ENCODE measurements around the gene ADAMTS16. TPM values are rescaled to one million over a fixed set of nuclear protein-coding genes. Genes with fewer than 3 reads are reported as not detected.

ADAMTS16 gene
- total and polyA plus RNA-seq, 12 donors = 0.01 to 0.47 (median 0.12) TPM; not detected in 6

DNA sequence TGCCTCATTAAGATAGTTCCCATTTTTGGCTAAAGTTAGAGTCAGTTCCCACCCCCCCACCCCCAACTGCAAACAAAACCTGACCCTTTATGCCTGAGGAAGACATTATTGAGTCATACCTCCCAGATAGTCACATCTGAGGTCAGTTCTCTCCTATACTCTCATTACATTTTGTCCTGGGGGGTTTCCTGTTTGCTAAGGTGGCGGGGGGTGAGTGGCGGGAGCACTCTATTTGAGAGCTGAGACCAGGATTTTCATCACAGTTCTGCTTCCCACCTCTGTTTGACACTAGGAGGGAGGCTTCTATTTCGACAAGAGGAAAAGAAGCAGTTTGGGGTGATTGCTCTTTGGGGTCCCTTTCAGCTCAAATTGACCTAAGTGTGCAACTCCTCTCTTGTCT, 222.9 kb downstream of the ADAMTS16 start:
- 88 to 92% methylated on average over 3 of the region's 3 CpGs for WGBS, 2 donors
- no peak for ATAC-seq

DNA sequence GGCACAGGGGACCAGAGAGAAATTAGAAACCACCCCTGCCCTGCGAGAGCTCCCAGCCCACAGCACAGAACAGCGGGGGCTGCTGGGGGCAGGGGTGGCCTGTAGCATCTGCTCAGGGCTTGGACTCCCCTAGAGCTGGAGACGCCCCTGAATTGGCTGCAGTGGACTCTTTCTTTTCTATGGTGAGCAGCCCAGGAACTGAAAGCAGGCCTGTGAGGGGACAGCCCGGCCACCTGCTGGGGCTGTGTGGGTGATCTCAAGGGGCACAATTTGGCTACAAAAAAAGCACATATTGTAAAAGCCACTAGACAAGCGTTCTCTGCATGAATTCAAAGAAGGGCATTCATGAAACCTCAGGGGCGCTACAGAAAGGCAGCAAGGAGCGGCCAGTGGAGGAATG, 224.8 kb downstream of the ADAMTS16 start:
- H3K4me3 ChIP-seq = no peak overlapping the region
- no peak for TF ChIP-seq CTCF (IDR thresholded peaks at IDR 0.05)
- intact Hi-C loops (cut with DNase I) = no loop called here
- DNase-seq = no peak
- H3K27me3 ChIP-seq = no peaks in the 10 kb centered on the region
- H3K9me3 ChIP-seq = no peaks in the 10 kb centered on the region
- 85 to 90% methylated on average over 7 of the region's 7 CpGs for WGBS, 2 donors
- peaks cover 0 to 7% (median 0%) of the 10 kb centered on the region in 9 donors for H3K4me1 ChIP-seq
- ATAC-seq = no peak
- no peak overlapping the region for H3K27ac ChIP-seq
- H3K36me3 ChIP-seq = no peaks in the 10 kb centered on the region

More for the DNA sequence above, 222.9 kb downstream of the ADAMTS16 start:
- Histone ChIP-seq H3K4me1 (peaks cover 0 to 6% (median 0%) of the 10 kb centered on the region in 9 donors), H3K36me3 (no peaks in the 10 kb centered on the region), H3K9me3 (no peaks in the 10 kb centered on the region), H3K27ac (no peak overlapping the region), H3K4me3 (no peak overlapping the region), H3K27me3 (no peaks in the 10 kb centered on the region)
- intact Hi-C loops (cut with DNase I) = no loop called here
- no peak for TF ChIP-seq CTCF (IDR thresholded peaks at IDR 0.05)
- DNase-seq = no peak

DNA sequence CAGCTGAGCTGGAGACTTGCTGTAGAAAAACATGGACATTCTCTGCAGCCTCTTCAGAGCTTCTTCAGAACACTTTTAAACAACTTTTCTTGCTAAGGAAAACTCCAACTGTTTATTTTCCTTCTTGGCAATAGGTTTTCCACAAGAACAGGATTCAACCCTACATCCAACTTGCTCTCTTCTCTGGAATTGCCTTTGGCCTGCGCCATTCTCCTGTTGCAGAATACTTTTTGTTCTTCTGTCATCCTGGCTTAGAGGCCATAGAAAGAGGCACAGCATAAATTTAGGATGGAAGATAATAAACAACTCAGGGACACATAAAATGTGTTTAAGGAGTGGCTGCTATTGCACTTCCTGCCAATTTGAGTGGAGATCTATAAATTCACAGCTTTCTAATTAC, 227.6 kb downstream of the ADAMTS16 start:
- Histone ChIP-seq H3K4me1 (peaks cover 0 to 7% (median 0%) of the 10 kb centered on the region in 9 donors), H3K9me3 (no peaks in the 10 kb centered on the region), H3K27me3 (no peaks in the 10 kb centered on the region), H3K27ac (no peak overlapping the region), H3K36me3 (no peaks in the 10 kb centered on the region), H3K4me3 (no peak overlapping the region)
- no peak for ATAC-seq
- 90 to 95% methylated on average over 1 of the region's 1 CpG for WGBS, 2 donors
- TF ChIP-seq CTCF (IDR thresholded peaks at IDR 0.05) = no peak
- DNase-seq = no peak
- intact Hi-C loops (cut with DNase I) = no loop called here

- intact Hi-C loops (cut with DNase I) = no loop called here
- WGBS, 2 donors = 59 to 72% methylated on average over 4 of the region's 4 CpGs
- ATAC-seq (peak in 1 of 8 donors; percentile 33), DNase-seq (no peak)
- no peak for TF ChIP-seq CTCF (IDR thresholded peaks at IDR 0.05)
- no peaks in the 10 kb centered on the region for H3K9me3 ChIP-seq
- peaks cover 0 to 10% (median 0%) of the 10 kb centered on the region in 9 donors for H3K4me1 ChIP-seq
- H3K27me3 ChIP-seq = no peaks in the 10 kb centered on the region
- H3K4me3 ChIP-seq = no peak overlapping the region
- H3K27ac ChIP-seq = no peak overlapping the region
- no peaks in the 10 kb centered on the region for H3K36me3 ChIP-seq
These were observed 229.0 kb downstream of the ADAMTS16 start for GRCh38 chr5:5369051-5369605.
